HepG2 (cell line): ENCODE data around the gene CD248. TPM values are rescaled to one million over a fixed set of nuclear protein-coding genes. Genes with fewer than 3 reads are reported as not detected.

Experiments
- ATAC-seq: fragments of 200-7000 bp; cut with Tn5 transposase; 3 replicates; pipeline ENCODE4 v1.9.1; 2020; ENCODE audit warnings: mild to moderate bottlenecking, moderate library complexity
- BruUV-seq: library from RNA; stranded (reverse); fragments of 400-500 nt; replicated peaks from 2 replicates; lab custom pipeline; 2021; lab: Mats Ljungman, UMichigan
- CTCF ChIA-PET: fragments of 300-600 bp; formaldehyde crosslinking; extraction: SDS; loops from one replicate; lab custom pipeline; 2021; ENCODE audit warnings: low total read pairs, inconsistent platforms, low intra/inter-chr PET ratio; lab: Yijun Ruan, JAX
- POLR2A ChIA-PET: fragments of 350-600 bp; sonication (Branson Sonifier 250); formaldehyde crosslinking; loops from one replicate; lab custom pipeline; 2020; ENCODE audit warnings: antibody characterized with exemption, inconsistent platforms; lab: Yijun Ruan, JAX
- DNase-seq: peaks from one replicate; pipeline ENCODE4 v3.0.0-alpha.2; 2015; ENCODE audit warnings: low spot score
- FAIRE-seq: peaks from 3 replicates; lab custom pipeline; 2011; peaks lifted over from hg19 to GRCh38; lab: Jason Lieb, UNC
- H2AFZ ChIP-seq: one replicate; pipeline ENCODE4 v1.6.1; 2011; ENCODE audit warnings: low read length, inconsistent platforms
- H3K27ac ChIP-seq: fragments of 300-600 bp; 3 replicates; pipeline ENCODE4 v1.8.0; 2011; ENCODE audit warnings: mixed run types, mild to moderate bottlenecking, mixed read lengths, low read length, inconsistent platforms; ENCODE audit not compliant: insufficient read depth; ENCODE audit errors: extremely low read length
- H3K27me3 ChIP-seq, 2 experiments: fragments of 200-600 bp in 1 of 2; 2 replicates in 1 of 2; 3 replicates in 1 of 2; pipeline versions ENCODE4 v1.6.0 to v1.8.0; 2011; ENCODE audit warnings: low read length in 2 of 2, mild to moderate bottlenecking in 2 of 2, moderate library complexity in 2 of 2, inconsistent platforms in 1 of 2; ENCODE audit not compliant: insufficient read depth in 2 of 2, control insufficient read depth in 1 of 2
- H3K36me3 ChIP-seq, 2 experiments: fragments of 200-600 bp in 1 of 2; replicated peaks in 1 of 2; 2 replicates in 1 of 2; 3 replicates in 1 of 2; pipeline versions ENCODE4 v1.5.1 to v1.8.0; 2011; ENCODE audit warnings: low read length in 2 of 2, inconsistent platforms in 1 of 2; ENCODE audit not compliant: insufficient read depth in 2 of 2, control insufficient read depth in 1 of 2
- H3K4me1 ChIP-seq: 2 replicates; pipeline ENCODE4 v1.5.1; 2012; ENCODE audit warnings: low read length, inconsistent platforms; ENCODE audit not compliant: insufficient read depth
- H3K4me2 ChIP-seq: 2 replicates; pipeline ENCODE4 v1.6.0; 2011; ENCODE audit warnings: low read depth, low read length, inconsistent platforms
- H3K4me3 ChIP-seq, 3 experiments: fragments of 200-600 bp in 1 of 3; sonication (generic), shearing (Covaris generic) in 1 of 3; replicated peaks in 1 of 3; 2 replicates each; pipeline ENCODE4 v1.5.1; 2011 to 2016; ENCODE audit warnings: low read length in 3 of 3, inconsistent platforms in 2 of 3, low read depth in 2 of 3, mild to moderate bottlenecking in 2 of 3, control low read depth in 1 of 3, mixed read lengths in 1 of 3; ENCODE audit not compliant: insufficient read depth in 1 of 3
- H3K79me2 ChIP-seq: one replicate; pipeline ENCODE4 v1.6.1; 2011; ENCODE audit warnings: low read length, inconsistent platforms; ENCODE audit not compliant: insufficient read depth
- H3K9ac ChIP-seq: 2 replicates; pipeline ENCODE4 v1.6.0; 2011; ENCODE audit warnings: mild to moderate bottlenecking, low read depth, low read length, inconsistent platforms; ENCODE audit not compliant: insufficient read depth
- H3K9me3 ChIP-seq: 2 replicates; pipeline ENCODE4 v1.5.1; 2012; ENCODE audit warnings: mild to moderate bottlenecking, low read length
- H4K20me1 ChIP-seq: 2 replicates; pipeline ENCODE4 v1.6.0; 2011; ENCODE audit warnings: inconsistent platforms, mild to moderate bottlenecking, low read length, moderate library complexity; ENCODE audit not compliant: insufficient read depth
- FOXA3 ChIP-seq: IDR thresholded peaks from 2 replicates; pipeline ENCODE4 v1.6.1; 2016; ENCODE audit warnings: missing genetic modification reagents, missing compliant biosample characterization
- HIC2 ChIP-seq: sonication (generic); formaldehyde crosslinking; IDR thresholded peaks from 2 replicates; pipeline ENCODE4 v1.9.0; 2022; ENCODE audit warnings: low read depth, missing genetic modification reagents
- KDM2A ChIP-seq: sonication (generic); formaldehyde crosslinking; IDR thresholded peaks from 2 replicates; pipeline ENCODE4 v1.4.0; 2020; ENCODE audit warnings: low read depth, missing genetic modification reagents, borderline replicate concordance
- NFYC ChIP-seq: IDR thresholded peaks from 2 replicates; pipeline ENCODE4 v1.6.1; 2016; ENCODE audit warnings: missing genetic modification reagents, missing compliant biosample characterization
- NONO ChIP-seq, 2 experiments: fragments of 450-650 bp in 1 of 2; sonication (generic) in 1 of 2; formaldehyde crosslinking in 1 of 2; IDR thresholded peaks in 1 of 2; conservative IDR thresholded peaks in 1 of 2; 2 replicates each; pipeline versions ENCODE4 v1.6.1 to v1.8.0; 2017 to 2022; ENCODE audit warnings: mild to moderate bottlenecking in 1 of 2, missing genetic modification reagents in 1 of 2, moderate library complexity in 1 of 2
- TFDP1 ChIP-seq: IDR thresholded peaks from 2 replicates; pipeline ENCODE4 v1.6.1; 2016; ENCODE audit warnings: missing compliant biosample characterization, missing genetic modification reagents, borderline replicate concordance
- ZNF3 ChIP-seq: IDR thresholded peaks from 2 replicates; pipeline ENCODE4 v1.7.0; 2017; ENCODE audit warnings: inconsistent platforms
- ZNF562 ChIP-seq: sonication (generic); formaldehyde crosslinking; IDR thresholded peaks from 2 replicates; pipeline ENCODE4 v1.8.0; 2022; ENCODE audit warnings: missing genetic modification reagents, borderline replicate concordance
- ZNF83 ChIP-seq: sonication (generic); formaldehyde crosslinking; IDR thresholded peaks from 2 replicates; pipeline ENCODE4 v1.4.0; 2020; ENCODE audit warnings: missing genetic modification reagents, mild to moderate bottlenecking, borderline replicate concordance
- WGBS: methylation state at CpG from one replicate; pipeline ENCODE4 v1.1.6; 2017; ENCODE audit warnings: low lambda C conversion rate; 5-methylcytosine and 5-hydroxymethylcytosine counted together
- in situ Hi-C: cut with HindIII; loops from 2 replicates; pipeline ENCODE4 v1.10.0; 2017; ENCODE audit warnings: low pct_unique_long_range_greater_than_20kb; ENCODE audit not compliant: extremely low pct_ligation_motif_present
- intact Hi-C: fragments of 100-400 bp; cut with micrococcal nuclease; formaldehyde crosslinking; loops from one replicate; pipeline ENCODE4 v1.10.0; 2022; ENCODE audit not compliant: unreplicated experiment
- polyA plus RNA-seq, 8 experiments: library from polyadenylated mRNA; depleted of rRNA in 3 of 8; stranded (reverse) in 7 of 8; unstranded in 1 of 8; fragments of >200 nt; fragmentation: Illumina TruSeq in 4 of 8; extraction: Trizol in 4 of 8; gene quantifications; 2 replicates each; pipeline versions ENCODE4 v1.2.1 to v1.2.3, GENCODE V29; 2011 to 2016; ENCODE audit warnings: low read depth in 4 of 8, missing spikeins in 1 of 8, mixed read lengths in 1 of 8; ENCODE audit not compliant: insufficient read depth in 1 of 8
- total RNA-seq, 5 experiments: library from RNA; depleted of rRNA; stranded (reverse); fragments of >200 nt; fragmentation: Illumina TruSeq; extraction: Trizol; gene quantifications; 2 replicates each; pipeline ENCODE4 v1.2.3, GENCODE V29; 2016; ENCODE audit warnings: low read depth in 1 of 5
- TF ChIP-seq, protein P1 (sequence below): IDR thresholded peaks from 2 replicates; pipeline ENCODE4 v1.6.1; 2012; ENCODE audit warnings: low read length, improper control_type of control experiment
- TF ChIP-seq, protein P2 (sequence below): IDR thresholded peaks from 2 replicates; pipeline ENCODE4 v1.6.1; 2016

The CD248 gene
- total and polyA plus RNA-seq, 2 of the 13 experiments (the other 11 are each of a cell fraction or from before 2014, with no cell fraction given): 0.25 to 0.35 TPM

DNA sequence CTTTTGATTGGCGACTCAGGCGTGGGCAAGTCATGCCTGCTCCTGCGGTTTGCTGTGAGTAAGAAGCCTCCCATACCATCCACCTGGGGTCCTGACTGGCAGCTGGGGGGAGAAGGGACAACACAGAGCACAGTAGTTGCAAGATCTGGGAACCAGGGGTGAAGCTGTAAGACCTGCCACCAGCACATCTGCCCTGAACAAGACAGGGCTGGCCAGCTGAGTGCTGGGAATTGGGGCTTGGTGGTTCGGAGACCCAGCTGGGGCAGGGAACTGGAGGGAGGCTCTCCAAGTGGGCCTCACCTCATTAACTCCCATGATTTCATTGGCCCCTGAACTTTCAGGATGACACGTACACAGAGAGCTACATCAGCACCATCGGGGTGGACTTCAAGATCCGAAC is 45.0 kb downstream of the CD248 start (continued):
- TF ChIP-seq TFDP1 (no peak), ZNF3 (CRISPR knock-in tag) (no peak), KDM2A (no peak), ZNF83 (CRISPR knock-in tag) (no peak)
- TF ChIP-seq, protein P1, sequence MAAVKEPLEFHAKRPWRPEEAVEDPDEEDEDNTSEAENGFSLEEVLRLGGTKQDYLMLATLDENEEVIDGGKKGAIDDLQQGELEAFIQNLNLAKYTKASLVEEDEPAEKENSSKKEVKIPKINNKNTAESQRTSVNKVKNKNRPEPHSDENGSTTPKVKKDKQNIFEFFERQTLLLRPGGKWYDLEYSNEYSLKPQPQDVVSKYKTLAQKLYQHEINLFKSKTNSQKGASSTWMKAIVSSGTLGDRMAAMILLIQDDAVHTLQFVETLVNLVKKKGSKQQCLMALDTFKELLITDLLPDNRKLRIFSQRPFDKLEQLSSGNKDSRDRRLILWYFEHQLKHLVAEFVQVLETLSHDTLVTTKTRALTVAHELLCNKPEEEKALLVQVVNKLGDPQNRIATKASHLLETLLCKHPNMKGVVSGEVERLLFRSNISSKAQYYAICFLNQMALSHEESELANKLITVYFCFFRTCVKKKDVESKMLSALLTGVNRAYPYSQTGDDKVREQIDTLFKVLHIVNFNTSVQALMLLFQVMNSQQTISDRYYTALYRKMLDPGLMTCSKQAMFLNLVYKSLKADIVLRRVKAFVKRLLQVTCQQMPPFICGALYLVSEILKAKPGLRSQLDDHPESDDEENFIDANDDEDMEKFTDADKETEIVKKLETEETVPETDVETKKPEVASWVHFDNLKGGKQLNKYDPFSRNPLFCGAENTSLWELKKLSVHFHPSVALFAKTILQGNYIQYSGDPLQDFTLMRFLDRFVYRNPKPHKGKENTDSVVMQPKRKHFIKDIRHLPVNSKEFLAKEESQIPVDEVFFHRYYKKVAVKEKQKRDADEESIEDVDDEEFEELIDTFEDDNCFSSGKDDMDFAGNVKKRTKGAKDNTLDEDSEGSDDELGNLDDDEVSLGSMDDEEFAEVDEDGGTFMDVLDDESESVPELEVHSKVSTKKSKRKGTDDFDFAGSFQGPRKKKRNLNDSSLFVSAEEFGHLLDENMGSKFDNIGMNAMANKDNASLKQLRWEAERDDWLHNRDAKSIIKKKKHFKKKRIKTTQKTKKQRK: no peak

DNA sequence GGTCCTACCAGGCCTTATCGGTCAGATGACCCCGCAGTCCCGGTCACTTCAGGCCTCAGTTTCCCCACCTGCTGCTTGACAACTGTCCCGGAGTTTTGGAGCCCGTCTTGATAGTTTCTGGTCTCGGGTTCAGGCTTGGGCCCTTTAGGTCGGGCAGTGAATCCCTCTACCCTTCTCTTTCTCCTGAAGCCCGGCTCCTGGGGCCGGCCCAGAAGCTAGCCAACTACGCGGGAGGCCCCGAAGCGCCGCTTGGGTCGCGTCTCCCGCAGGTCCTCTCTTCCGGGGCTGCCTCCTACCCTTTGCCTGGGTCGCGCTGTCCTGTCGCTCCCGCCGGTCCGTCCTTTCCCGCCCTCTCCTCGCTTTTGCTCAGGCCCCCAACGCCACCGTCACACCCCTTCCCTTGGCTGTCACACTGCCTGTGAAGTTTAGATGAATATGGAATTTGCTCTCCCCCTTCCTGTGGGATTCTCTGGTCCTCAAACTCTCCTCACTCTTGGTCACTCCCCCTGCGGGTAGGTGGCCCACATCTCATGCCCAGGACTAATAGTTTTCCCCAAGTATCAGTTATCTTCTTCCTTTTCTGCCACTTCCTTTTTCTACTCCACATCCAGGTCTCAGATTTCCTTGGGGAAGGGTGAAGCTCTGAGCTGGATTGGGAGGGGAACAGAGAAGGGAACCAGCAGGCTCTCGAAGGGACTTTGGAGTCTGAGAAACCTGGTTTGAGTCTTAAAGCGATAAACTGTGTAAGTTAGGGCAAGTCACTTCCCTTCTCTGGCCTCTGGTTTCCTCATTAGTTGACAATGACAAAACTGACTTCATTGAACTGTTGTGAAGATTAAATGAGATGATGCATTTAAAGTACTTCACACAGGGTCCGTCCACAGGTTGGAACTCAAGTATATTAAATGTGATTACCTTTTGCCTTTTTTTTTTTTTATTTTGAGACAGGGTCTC is 47.6 kb downstream of the CD248 start:
- H3K4me3 ChIP-seq: peak overlapping the region; percentile 89 to 98 (median 96)
- H3K36me3 ChIP-seq: peaks cover 26 to 28% of the 10 kb centered on the region in 2 experiments
- H3K27me3 ChIP-seq: no peaks in the 10 kb centered on the region; a peak in 1 of 5 replicates
- H2AFZ ChIP-seq: no peak overlapping the region
- WGBS: 9% methylated on average over 20 of the region's 32 CpGs
- intact Hi-C loops: loop anchor here (2.0 kb wide), 1 partner anchor 20 kb away; the partner anchor contains the start of gene YIF1A
- DNase-seq (peak; percentile 58), ATAC-seq (peak; percentile 24), FAIRE-seq (peak; percentile 48)
- H3K4me2 ChIP-seq: peak overlapping the region; percentile 92
- ChIA-PET CTCF (interaction anchor here (1.6 kb wide), 1 partner anchor 47 kb away, joined by 8 read pairs; no protein-coding TSS in a partner anchor), POLR2A (interaction anchor here (1.0 to 4.0 kb wide), 5 partner anchors 8 to 408 kb away, joined by 4 to 31 read pairs (median 5); partner anchors contain the start of genes RBM4B and YIF1A)
- H3K79me2 ChIP-seq: peaks cover 24% of the 10 kb centered on the region
- peaks cover 13% of the 10 kb centered on the region for H3K4me1 ChIP-seq
- peaks cover 9% of the 10 kb centered on the region for H4K20me1 ChIP-seq
- in situ Hi-C loops: no loop called here
- H3K27ac ChIP-seq: peak overlapping the region; percentile 78
- no peaks in the 10 kb centered on the region for H3K9me3 ChIP-seq
- BruUV-seq: TSS peak; percentile 53
- peak overlapping the region; percentile 93 for H3K9ac ChIP-seq
- TF ChIP-seq, protein P2, sequence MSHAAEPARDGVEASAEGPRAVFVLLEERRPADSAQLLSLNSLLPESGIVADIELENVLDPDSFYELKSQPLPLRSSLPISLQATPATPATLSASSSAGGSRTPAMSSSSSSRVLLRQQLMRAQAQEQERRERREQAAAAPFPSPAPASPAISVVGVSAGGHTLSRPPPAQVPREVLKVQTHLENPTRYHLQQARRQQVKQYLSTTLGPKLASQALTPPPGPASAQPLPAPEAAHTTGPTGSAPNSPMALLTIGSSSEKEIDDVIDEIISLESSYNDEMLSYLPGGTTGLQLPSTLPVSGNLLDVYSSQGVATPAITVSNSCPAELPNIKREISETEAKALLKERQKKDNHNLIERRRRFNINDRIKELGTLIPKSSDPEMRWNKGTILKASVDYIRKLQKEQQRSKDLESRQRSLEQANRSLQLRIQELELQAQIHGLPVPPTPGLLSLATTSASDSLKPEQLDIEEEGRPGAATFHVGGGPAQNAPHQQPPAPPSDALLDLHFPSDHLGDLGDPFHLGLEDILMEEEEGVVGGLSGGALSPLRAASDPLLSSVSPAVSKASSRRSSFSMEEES (CRISPR knock-in tag): no peak
- TF ChIP-seq HIC2 (no peak), ZNF562 (CRISPR knock-in tag) (no peak), NONO (IDR thresholded peaks at IDR 0.05) (no peak), NONO (CRISPR knock-in tag; conservative IDR thresholded peaks at IDR 0.05) (no peak; the same call in 1 of the 2 replicates), FOXA3 (CRISPR knock-in tag) (no peak), NFYC (no peak)
